Vagina (tissue), 2 donors: ENCODE data around the gene C9orf50. TPM values are rescaled to one million over a fixed set of nuclear protein-coding genes. Genes with fewer than 3 reads are reported as not detected.
"Not testable (repeated sequence)": the region's sequence is repeated elsewhere in the genome, so short reads cannot be mapped to it uniquely, and the experiment has no call there.

Experiments used
- DNase-seq, 2 donors: peaks; one replicate each; pipeline ENCODE4 v3.0.0-alpha.2; 2017; ENCODE audit errors: extremely low spot score in 2 of 2
- H3K27ac ChIP-seq: fragments of 200-600 bp; sonication (generic); one replicate; pipeline ENCODE4 v1.5.1; 2019
- H3K27me3 ChIP-seq: fragments of 200-600 bp; sonication (generic); one replicate; pipeline ENCODE4 v1.5.1; 2019
- H3K36me3 ChIP-seq, 2 donors: fragments of 200-600 bp; sonication (generic); one replicate each; pipeline ENCODE4 v1.5.1; 2017 to 2019
- H3K4me1 ChIP-seq: fragments of 200-600 bp; sonication (generic); one replicate; pipeline ENCODE4 v1.5.1; 2019
- H3K4me3 ChIP-seq, 2 donors: fragments of 200-600 bp; sonication (generic); 1 replicate in 1 of 2; 2 replicates in 1 of 2; pipeline ENCODE4 v1.5.1; 2016 to 2019
- H3K9me3 ChIP-seq: fragments of 200-600 bp; sonication (generic); one replicate; pipeline ENCODE4 v1.5.1; 2019
- POLR2A ChIP-seq, 2 donors: fragments of 450-650 bp; IDR thresholded peaks; one replicate each; pipeline ENCODE4 v1.6.1; 2017; ENCODE audit warnings: antibody characterized with exemption in 2 of 2, mild to moderate bottlenecking in 2 of 2, moderate library complexity in 2 of 2
- POLR2AphosphoS5 ChIP-seq, 2 donors: sonication (generic); formaldehyde crosslinking; IDR thresholded peaks; one replicate each; pipeline ENCODE4 v1.9.0; 2017; ENCODE audit warnings: antibody characterized with exemption in 2 of 2, mild to moderate bottlenecking in 2 of 2, low read depth in 1 of 2; ENCODE audit not compliant: insufficient read depth in 1 of 2
- intact Hi-C: fragments of 100-400 bp; cut with DNase I; formaldehyde crosslinking; loops from one replicate; pipeline ENCODE4 v1.15.1; 2023
- total RNA-seq: library from RNA; depleted of rRNA; stranded (reverse); fragments of >200 nt; gene quantifications from one replicate; pipeline ENCODE4 v1.2.3, GENCODE V29; 2016
- TF ChIP-seq, protein P1 (sequence below), 3 experiments: fragments of 450-650 bp in 2 of 3; fragments of 200-600 bp in 1 of 3; sonication (generic) in 1 of 3; IDR thresholded peaks; one replicate each; pipeline ENCODE4 v1.5.1; 2017 to 2019; ENCODE audit warnings: antibody characterized with exemption in 3 of 3, mild to moderate bottlenecking in 2 of 3, moderate library complexity in 2 of 3

Gene C9orf50
- total RNA-seq, 1 donor from 2014 or later = not detected

DNA sequence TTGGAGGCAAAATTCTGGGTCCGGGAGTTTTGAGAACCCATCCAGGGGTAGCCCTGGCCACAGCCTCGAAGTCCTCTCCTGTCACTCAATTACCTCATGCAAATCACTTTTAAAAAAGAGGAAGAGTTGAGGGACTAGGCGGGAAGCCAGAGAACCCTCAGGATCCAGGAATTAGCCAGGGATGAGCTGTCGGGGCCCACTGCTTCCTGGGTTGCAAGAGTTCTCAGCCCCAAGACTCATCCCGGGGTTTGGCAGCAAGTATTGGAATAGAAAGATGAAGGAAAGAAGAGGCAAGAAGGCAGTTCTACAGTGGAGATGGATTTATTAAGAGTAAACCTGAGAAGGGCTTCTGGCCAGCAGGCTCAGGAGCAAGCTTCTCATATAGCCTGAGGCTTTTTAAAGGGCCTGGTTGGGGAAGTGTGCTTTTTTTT is 25.6 kb downstream of the C9orf50 start:
- no peaks in the 10 kb centered on the region for H3K9me3 ChIP-seq
- H3K27ac ChIP-seq = peak overlapping the region; percentile 96
- H3K4me1 ChIP-seq = peaks cover 35% of the 10 kb centered on the region
- no peaks in the 10 kb centered on the region for H3K27me3 ChIP-seq
- H3K4me3 ChIP-seq = no peak overlapping the region
- no peak for DNase-seq
- intact Hi-C loops = no loop called here
- TF ChIP-seq, protein P1, sequence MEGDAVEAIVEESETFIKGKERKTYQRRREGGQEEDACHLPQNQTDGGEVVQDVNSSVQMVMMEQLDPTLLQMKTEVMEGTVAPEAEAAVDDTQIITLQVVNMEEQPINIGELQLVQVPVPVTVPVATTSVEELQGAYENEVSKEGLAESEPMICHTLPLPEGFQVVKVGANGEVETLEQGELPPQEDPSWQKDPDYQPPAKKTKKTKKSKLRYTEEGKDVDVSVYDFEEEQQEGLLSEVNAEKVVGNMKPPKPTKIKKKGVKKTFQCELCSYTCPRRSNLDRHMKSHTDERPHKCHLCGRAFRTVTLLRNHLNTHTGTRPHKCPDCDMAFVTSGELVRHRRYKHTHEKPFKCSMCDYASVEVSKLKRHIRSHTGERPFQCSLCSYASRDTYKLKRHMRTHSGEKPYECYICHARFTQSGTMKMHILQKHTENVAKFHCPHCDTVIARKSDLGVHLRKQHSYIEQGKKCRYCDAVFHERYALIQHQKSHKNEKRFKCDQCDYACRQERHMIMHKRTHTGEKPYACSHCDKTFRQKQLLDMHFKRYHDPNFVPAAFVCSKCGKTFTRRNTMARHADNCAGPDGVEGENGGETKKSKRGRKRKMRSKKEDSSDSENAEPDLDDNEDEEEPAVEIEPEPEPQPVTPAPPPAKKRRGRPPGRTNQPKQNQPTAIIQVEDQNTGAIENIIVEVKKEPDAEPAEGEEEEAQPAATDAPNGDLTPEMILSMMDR (IDR thresholded peaks at IDR 0.05) = no peak
- TF ChIP-seq POLR2AphosphoS5 (IDR thresholded peaks at IDR 0.05; ENCODE audit: insufficient read depth in 1 of 2, low read depth in 1 of 2) (no peak), POLR2A (IDR thresholded peaks at IDR 0.05) (no peak)
- H3K36me3 ChIP-seq = no peaks in the 10 kb centered on the region

DNA sequence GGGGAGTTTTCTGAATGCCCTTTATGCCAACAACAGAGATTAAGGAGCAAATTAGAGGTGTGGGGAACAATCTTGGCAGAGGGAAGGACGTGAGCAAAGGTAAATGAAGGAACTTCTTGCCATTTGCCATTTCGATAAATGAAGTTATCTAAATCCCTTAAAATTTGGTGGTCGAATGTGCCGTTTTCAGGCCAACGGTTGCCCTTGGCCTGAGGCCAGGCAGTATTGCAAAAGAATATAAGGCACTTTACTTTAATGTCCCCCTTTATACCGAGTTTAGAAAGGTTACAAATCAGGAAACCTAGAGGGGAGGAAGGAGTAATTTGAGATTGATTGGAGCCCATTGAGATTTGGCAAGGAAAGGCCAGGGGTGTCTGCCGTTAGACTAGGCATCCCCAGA is 26.3 kb downstream of the C9orf50 start:
- peaks cover 35% of the 10 kb centered on the region for H3K4me1 ChIP-seq
- H3K27me3 ChIP-seq = no peaks in the 10 kb centered on the region
- H3K36me3 ChIP-seq = no peaks in the 10 kb centered on the region
- H3K9me3 ChIP-seq = no peaks in the 10 kb centered on the region
- TF ChIP-seq POLR2AphosphoS5 (IDR thresholded peaks at IDR 0.05; ENCODE audit: insufficient read depth in 1 of 2, low read depth in 1 of 2) (no peak), POLR2A (IDR thresholded peaks at IDR 0.05) (no peak)
- TF ChIP-seq, protein P1 (IDR thresholded peaks at IDR 0.05) = no peak
- peak overlapping the region; percentile 96 for H3K27ac ChIP-seq
- H3K4me3 ChIP-seq = no peak overlapping the region
- no peak for DNase-seq
- intact Hi-C loops = no loop called here

DNA sequence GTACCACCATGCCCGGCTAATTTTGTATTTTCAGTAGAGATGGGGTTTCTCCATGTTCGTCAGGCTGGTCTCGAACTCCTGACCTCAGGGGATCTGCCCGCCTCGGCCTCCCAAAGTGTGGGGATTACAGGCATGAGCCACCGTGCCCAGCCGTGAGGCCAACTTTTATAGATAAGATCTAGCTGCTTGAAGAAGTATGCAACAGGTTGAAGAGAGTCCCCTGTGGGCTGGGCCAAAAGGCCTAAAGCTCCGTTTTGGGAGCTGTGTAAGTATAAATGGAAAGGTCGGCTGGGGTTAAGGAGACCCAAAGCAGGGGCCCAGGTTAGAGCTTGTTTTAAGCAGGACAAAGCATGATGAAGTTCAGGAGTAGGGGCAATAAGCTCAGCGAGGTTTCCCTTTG is 28.1 kb downstream of the C9orf50 start:
- H3K27me3 ChIP-seq, DNase-seq, H3K36me3 ChIP-seq, H3K9me3 ChIP-seq, H3K4me3 ChIP-seq, H3K27ac ChIP-seq, intact Hi-C loops: not testable (repeated sequence)
- peaks cover 27% of the 10 kb centered on the region for H3K4me1 ChIP-seq

DNA sequence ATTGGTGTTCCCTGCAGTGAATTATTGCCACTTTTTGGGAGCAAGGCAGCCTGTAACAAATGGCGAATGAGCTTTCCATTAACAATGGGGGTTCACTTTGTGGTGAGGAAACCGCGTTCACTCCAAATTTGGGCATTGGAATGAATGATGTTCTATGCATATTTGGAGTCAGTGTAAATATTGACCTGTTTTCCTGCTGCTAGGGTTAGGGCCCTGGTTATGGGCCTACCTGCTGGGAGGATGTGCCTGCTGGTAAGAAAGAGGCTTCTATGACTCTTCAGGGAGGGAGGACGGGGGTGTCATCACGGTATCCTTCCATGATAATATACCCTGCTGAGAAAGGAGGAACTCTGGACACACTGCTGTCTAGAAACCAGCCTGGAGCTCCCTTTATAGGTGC is 29.0 kb downstream of the C9orf50 start:
- Histone ChIP-seq H3K9me3 (no peaks in the 10 kb centered on the region), H3K27ac (no peak overlapping the region), H3K36me3 (no peaks in the 10 kb centered on the region), H3K4me3 (no peak overlapping the region), H3K4me1 (peaks cover 18% of the 10 kb centered on the region), H3K27me3 (no peaks in the 10 kb centered on the region)
- DNase-seq = no peak
- intact Hi-C loops = no loop called here
- TF ChIP-seq, protein P1 (IDR thresholded peaks at IDR 0.05) = no peak
- TF ChIP-seq POLR2AphosphoS5 (IDR thresholded peaks at IDR 0.05; ENCODE audit: insufficient read depth in 1 of 2, low read depth in 1 of 2) (no peak), POLR2A (IDR thresholded peaks at IDR 0.05) (no peak)

DNA sequence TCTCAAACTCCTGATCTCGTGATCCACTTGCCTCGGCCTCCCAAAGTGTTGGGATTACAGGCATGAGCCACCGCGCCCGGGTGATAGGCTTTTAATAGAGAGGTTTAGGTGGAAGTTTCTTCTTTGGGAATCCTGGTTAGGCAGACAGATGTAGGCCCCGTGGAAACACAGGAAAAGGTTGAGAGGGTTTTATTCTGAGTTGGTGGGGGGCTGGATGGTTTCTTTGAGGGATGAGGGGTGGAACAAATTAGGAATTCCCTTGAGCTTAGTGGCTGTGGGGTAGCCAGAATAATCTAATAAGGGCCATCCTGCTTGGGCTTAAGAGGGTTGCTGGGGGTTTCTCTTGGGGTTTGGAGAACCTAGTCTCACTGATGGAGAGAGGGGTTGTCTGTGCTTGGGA is 30.4 kb downstream of the C9orf50 start:
- no peaks in the 10 kb centered on the region for H3K36me3 ChIP-seq
- no peak overlapping the region for H3K4me3 ChIP-seq
- TF ChIP-seq POLR2A (IDR thresholded peaks at IDR 0.05) (no peak), POLR2AphosphoS5 (IDR thresholded peaks at IDR 0.05; ENCODE audit: insufficient read depth in 1 of 2, low read depth in 1 of 2) (no peak)
- TF ChIP-seq, protein P1 (IDR thresholded peaks at IDR 0.05) = no peak
- H3K27me3 ChIP-seq = no peaks in the 10 kb centered on the region
- no peaks in the 10 kb centered on the region for H3K9me3 ChIP-seq
- DNase-seq = no peak
- no peak overlapping the region for H3K27ac ChIP-seq
- H3K4me1 ChIP-seq = peaks cover 4% of the 10 kb centered on the region
- intact Hi-C loops = no loop called here
